Suprapubic skin (tissue), 4 donors: ENCODE measurements around the gene KANK4. TPM values are rescaled to one million over a fixed set of nuclear protein-coding genes. Genes with fewer than 3 reads are reported as not detected.
"Not testable (repeated sequence)": the region's sequence is repeated elsewhere in the genome, so short reads cannot be mapped to it uniquely, and the experiment has no call there.

Source experiments
- DNase-seq, 2 donors: peaks; one replicate each; pipeline ENCODE4 v3.0.0-alpha.2; 2019; ENCODE audit warnings: low spot score in 2 of 2
- H3K27ac ChIP-seq: fragments of 200-600 bp; sonication (generic); one replicate; pipeline ENCODE4 v1.5.1; 2019
- H3K27me3 ChIP-seq: fragments of 200-600 bp; sonication (generic); one replicate; pipeline ENCODE4 v1.5.1; 2019
- H3K36me3 ChIP-seq: fragments of 200-600 bp; sonication (generic); one replicate; pipeline ENCODE4 v1.5.1; 2019
- H3K4me1 ChIP-seq: fragments of 200-600 bp; sonication (generic); one replicate; pipeline ENCODE4 v1.5.1; 2019
- H3K4me3 ChIP-seq: fragments of 200-600 bp; sonication (generic); one replicate; pipeline ENCODE4 v1.5.1; 2019; ENCODE audit warnings: mild to moderate bottlenecking
- H3K9me3 ChIP-seq: fragments of 200-600 bp; sonication (generic); one replicate; pipeline ENCODE4 v1.5.1; 2019
- CTCF ChIP-seq, 2 donors: fragments of 200-600 bp in 1 of 2; fragments of 450-650 bp in 1 of 2; sonication (generic) in 1 of 2; IDR thresholded peaks; one replicate each; pipeline ENCODE4 v1.5.1; 2016 to 2019; ENCODE audit warnings: antibody characterized with exemption in 2 of 2, mild to moderate bottlenecking in 1 of 2, moderate library complexity in 1 of 2
- EP300 ChIP-seq: sonication (generic); formaldehyde crosslinking; IDR thresholded peaks from one replicate; pipeline ENCODE4 v1.6.1; 2017; ENCODE audit warnings: antibody characterized with exemption
- POLR2A ChIP-seq, 2 donors: fragments of 450-650 bp; IDR thresholded peaks; one replicate each; pipeline ENCODE4 v1.6.1; 2017; ENCODE audit warnings: antibody characterized with exemption in 2 of 2, mild to moderate bottlenecking in 2 of 2, moderate library complexity in 2 of 2
- POLR2AphosphoS5 ChIP-seq, 3 donors: sonication (generic); formaldehyde crosslinking; IDR thresholded peaks; one replicate each; pipeline ENCODE4 v1.6.1; 2017; ENCODE audit warnings: antibody characterized with exemption in 3 of 3
- WGBS: methylation state at CpG from one replicate; pipeline ENCODE4 v1.1.5; 2018; 5-methylcytosine and 5-hydroxymethylcytosine counted together
- total RNA-seq, 4 donors: library from RNA; depleted of rRNA; stranded (reverse); fragments of >200 nt; gene quantifications; one replicate each; pipeline ENCODE4 v1.1.0, GENCODE V29; 2016

The KANK4 gene
- total RNA-seq, 4 donors from 2014 or later = 0.16 to 1.3 (median 0.54) TPM

- no peak overlapping the region for H3K4me3 ChIP-seq
- no peak for TF ChIP-seq POLR2AphosphoS5 (IDR thresholded peaks at IDR 0.05)
- TF ChIP-seq CTCF (IDR thresholded peaks at IDR 0.05) = no peak
- no peak for TF ChIP-seq POLR2A (IDR thresholded peaks at IDR 0.05)
- TF ChIP-seq EP300 = no peak
- DNase-seq = no peak
- no peaks in the 10 kb centered on the region for H3K27me3 ChIP-seq
- WGBS = 79% methylated on average over 12 of the region's 14 CpGs
- no peaks in the 10 kb centered on the region for H3K36me3 ChIP-seq
- no peaks in the 10 kb centered on the region for H3K4me1 ChIP-seq
- no peak overlapping the region for H3K27ac ChIP-seq
- H3K9me3 ChIP-seq = no peaks in the 10 kb centered on the region
Observed at GRCh38 chr1:62247391-62248168, 71.7 kb downstream of the KANK4 start.

GRCh38 chr1:62245201-62245600, 74.0 kb downstream of the KANK4 start:
- Histone ChIP-seq H3K36me3 (no peaks in the 10 kb centered on the region), H3K4me1 (no peaks in the 10 kb centered on the region), H3K4me3 (no peak overlapping the region), H3K27me3 (no peaks in the 10 kb centered on the region), H3K27ac (no peak overlapping the region), H3K9me3 (no peaks in the 10 kb centered on the region)
- DNase-seq = no peak
- TF ChIP-seq POLR2A (IDR thresholded peaks at IDR 0.05) (no peak), CTCF (IDR thresholded peaks at IDR 0.05) (no peak), POLR2AphosphoS5 (IDR thresholded peaks at IDR 0.05) (no peak), EP300 (no peak)

- H3K4me3 ChIP-seq, H3K27ac ChIP-seq, H3K27me3 ChIP-seq, H3K9me3 ChIP-seq, H3K36me3 ChIP-seq, H3K4me1 ChIP-seq, DNase-seq: not testable (repeated sequence)
- WGBS = 99% methylated on average over 3 of the region's 3 CpGs
Observed at GRCh38 chr1:62244380-62244779, 74.9 kb downstream of the KANK4 start.

GRCh38 chr1:62241371-62242131, 77.7 kb downstream of the KANK4 start:
- TF ChIP-seq CTCF (IDR thresholded peaks at IDR 0.05) (no peak), POLR2A (IDR thresholded peaks at IDR 0.05) (no peak), POLR2AphosphoS5 (IDR thresholded peaks at IDR 0.05) (no peak), EP300 (no peak)
- 56% methylated on average over 9 of the region's 12 CpGs for WGBS
- Histone ChIP-seq H3K36me3 (no peaks in the 10 kb centered on the region), H3K9me3 (no peaks in the 10 kb centered on the region), H3K4me1 (no peaks in the 10 kb centered on the region), H3K4me3 (no peak overlapping the region), H3K27ac (no peak overlapping the region), H3K27me3 (no peaks in the 10 kb centered on the region)
- DNase-seq = no peak

- no peak overlapping the region for H3K4me3 ChIP-seq
- H3K27ac ChIP-seq = no peak overlapping the region
- no peaks in the 10 kb centered on the region for H3K9me3 ChIP-seq
- no peak for DNase-seq
- H3K36me3 ChIP-seq = no peaks in the 10 kb centered on the region
- WGBS = 81% methylated on average over 9 of the region's 9 CpGs
- no peaks in the 10 kb centered on the region for H3K27me3 ChIP-seq
- TF ChIP-seq POLR2A (IDR thresholded peaks at IDR 0.05) (no peak), EP300 (no peak), CTCF (IDR thresholded peaks at IDR 0.05) (no peak), POLR2AphosphoS5 (IDR thresholded peaks at IDR 0.05) (no peak)
- H3K4me1 ChIP-seq = no peaks in the 10 kb centered on the region
Observed at GRCh38 chr1:62240651-62241370, 78.4 kb downstream of the KANK4 start.

GRCh38 chr1:62239652-62240403, 79.4 kb downstream of the KANK4 start:
- not testable (repeated sequence) for H3K4me1 ChIP-seq, H3K36me3 ChIP-seq, H3K9me3 ChIP-seq, H3K27me3 ChIP-seq, H3K4me3 ChIP-seq, DNase-seq, H3K27ac ChIP-seq
- WGBS = 97% methylated on average over 3 of the region's 3 CpGs
